HepG2 (cell line): Measurements from ENCODE around the gene BIRC6. TPM values are rescaled to one million over a fixed set of nuclear protein-coding genes. Genes with fewer than 3 reads are reported as not detected.
A peak's percentile ranks its signal among the peaks of the same experiment; 100 is the strongest.

Experiments used
- ASH2L ChIP-seq: fragments of 300-600, 200-600 bp; sonication (generic); IDR thresholded peaks from 2 replicates; pipeline ENCODE4 v1.7.0; 2017; ENCODE audit warnings: low read depth, mild to moderate bottlenecking, moderate library complexity, mixed read lengths, low read length; ENCODE audit not compliant: insufficient read length
- CERS6 ChIP-seq: sonication (generic); formaldehyde crosslinking; IDR thresholded peaks from 2 replicates; pipeline ENCODE4 v1.5.0; 2020; ENCODE audit warnings: missing genetic modification reagents
- IRF2 ChIP-seq: IDR thresholded peaks from 2 replicates; pipeline ENCODE4 v1.6.1; 2018; ENCODE audit warnings: missing genetic modification reagents, missing compliant biosample characterization
- KAT7 ChIP-seq: IDR thresholded peaks from 2 replicates; pipeline ENCODE4 v1.6.1; 2018; ENCODE audit warnings: borderline replicate concordance, missing compliant biosample characterization
- MXD4 ChIP-seq: IDR thresholded peaks from 2 replicates; pipeline ENCODE4 v1.6.1; 2016; ENCODE audit warnings: mild to moderate bottlenecking, missing biosample characterization, missing genetic modification reagents
- PAWR ChIP-seq: sonication (generic); formaldehyde crosslinking; IDR thresholded peaks from 2 replicates; pipeline ENCODE4 v1.4.0; 2020; ENCODE audit warnings: missing genetic modification reagents, mild to moderate bottlenecking, borderline replicate concordance
- PHF21A ChIP-seq: sonication (generic); formaldehyde crosslinking; IDR thresholded peaks from 2 replicates; pipeline ENCODE4 v1.5.0; 2020; ENCODE audit warnings: mild to moderate bottlenecking, missing genetic modification reagents
- RAD51 ChIP-seq: fragments of 450-650 bp; IDR thresholded peaks from 2 replicates; pipeline ENCODE4 v1.6.1; 2016; ENCODE audit warnings: borderline replicate concordance
- REXO4 ChIP-seq: sonication (generic); formaldehyde crosslinking; IDR thresholded peaks from 2 replicates; pipeline ENCODE4 v1.8.0; 2022; ENCODE audit warnings: missing genetic modification reagents, mild to moderate bottlenecking, borderline replicate concordance
- RFX1 ChIP-seq: fragments of 450-650 bp; IDR thresholded peaks from 2 replicates; pipeline ENCODE4 v1.6.1; 2017
- RFXANK ChIP-seq: IDR thresholded peaks from 2 replicates; pipeline ENCODE4 v1.6.1; 2016
- RXRA ChIP-seq: sonication (generic); formaldehyde crosslinking; IDR thresholded peaks from 2 replicates; pipeline ENCODE4 v1.5.1; 2020; ENCODE audit warnings: missing genetic modification reagents
- SMC3 ChIP-seq: IDR thresholded peaks from 2 replicates; pipeline ENCODE4 v1.6.1; 2011; ENCODE audit warnings: low read length, improper control_type of control experiment
- SMYD3 ChIP-seq: sonication (generic); formaldehyde crosslinking; IDR thresholded peaks from 2 replicates; pipeline ENCODE4 v1.8.1; 2023; ENCODE audit warnings: mild to moderate bottlenecking, missing genetic modification reagents
- TEAD2 ChIP-seq: sonication (generic); formaldehyde crosslinking; IDR thresholded peaks from 2 replicates; pipeline ENCODE4 v1.9.0; 2021; ENCODE audit warnings: missing genetic modification reagents
- TRAFD1 ChIP-seq: sonication (generic); formaldehyde crosslinking; IDR thresholded peaks from 2 replicates; pipeline ENCODE4 v1.5.1; 2020; ENCODE audit warnings: missing genetic modification reagents, mild to moderate bottlenecking, borderline replicate concordance
- ZC3H13 ChIP-seq: sonication (generic); formaldehyde crosslinking; IDR thresholded peaks from 2 replicates; pipeline ENCODE4 v1.8.1; 2023; ENCODE audit warnings: mild to moderate bottlenecking, missing genetic modification reagents, moderate library complexity
- ZMYM2 ChIP-seq: sonication (generic); formaldehyde crosslinking; IDR thresholded peaks from 2 replicates; pipeline ENCODE4 v1.8.0; 2022; ENCODE audit warnings: mild to moderate bottlenecking, missing genetic modification reagents
- ZNF337 ChIP-seq: sonication (generic); formaldehyde crosslinking; IDR thresholded peaks from 2 replicates; pipeline ENCODE4 v1.5.1; 2020; ENCODE audit warnings: missing genetic modification reagents, low read depth, mild to moderate bottlenecking, borderline replicate concordance
- ZSCAN29 ChIP-seq: sonication (generic); formaldehyde crosslinking; conservative IDR thresholded peaks from 2 replicates; pipeline ENCODE4 v1.4.0; 2020; ENCODE audit warnings: mild to moderate bottlenecking, missing genetic modification reagents
- polyA plus RNA-seq, 8 experiments: library from polyadenylated mRNA; depleted of rRNA in 3 of 8; stranded (reverse) in 7 of 8; unstranded in 1 of 8; fragments of >200 nt; fragmentation: Illumina TruSeq in 4 of 8; extraction: Trizol in 4 of 8; gene quantifications; 2 replicates each; pipeline versions ENCODE4 v1.2.1 to v1.2.3, GENCODE V29; 2011 to 2016; ENCODE audit warnings: low read depth in 4 of 8, missing spikeins in 1 of 8, mixed read lengths in 1 of 8; ENCODE audit not compliant: insufficient read depth in 1 of 8
- total RNA-seq, 5 experiments: library from RNA; depleted of rRNA; stranded (reverse); fragments of >200 nt; fragmentation: Illumina TruSeq; extraction: Trizol; gene quantifications; 2 replicates each; pipeline ENCODE4 v1.2.3, GENCODE V29; 2016; ENCODE audit warnings: low read depth in 1 of 5
- TF ChIP-seq, protein P1 (sequence below): sonication (generic); formaldehyde crosslinking; IDR thresholded peaks from 2 replicates; pipeline ENCODE4 v1.5.1; 2020; ENCODE audit warnings: missing genetic modification reagents, mild to moderate bottlenecking, borderline replicate concordance
- TF ChIP-seq, protein P2 (sequence below): sonication (generic); formaldehyde crosslinking; IDR thresholded peaks from 2 replicates; pipeline ENCODE4 v1.4.0; 2020; ENCODE audit warnings: mild to moderate bottlenecking, missing genetic modification reagents
- TF ChIP-seq, protein P3 (sequence below): sonication (generic); IDR thresholded peaks from 2 replicates; pipeline ENCODE4 v1.6.1; 2016; ENCODE audit warnings: low read depth, borderline replicate concordance

BIRC6 gene
- total and polyA plus RNA-seq, 2 of the 13 experiments (the other 11 are each of a cell fraction or from before 2014, with no cell fraction given) = 65.6 to 120 TPM

GRCh38 chr2:32356681-32357317 lies at the start of gene BIRC6 (continued):
- no peak; the same call in 1 of the 2 replicates for TF ChIP-seq TRAFD1 (CRISPR knock-in tag)
- TF ChIP-seq PAWR (CRISPR knock-in tag) = no peak
- TF ChIP-seq SMYD3 (CRISPR knock-in tag) = 0 out of 2 replicates have a peak, but pooled peaks have one; percentile 30
- TF ChIP-seq RFXANK (CRISPR knock-in tag) = 0 out of 2 replicates have a peak, but pooled peaks have one; percentile 48
- peak; percentile 95 for TF ChIP-seq MXD4 (CRISPR knock-in tag)
- peak; percentile 94 for TF ChIP-seq IRF2 (CRISPR knock-in tag)
- TF ChIP-seq ASH2L = peak; percentile 96
- TF ChIP-seq SMC3 = no peak
- no peak; the same call in 1 of the 2 replicates for TF ChIP-seq KAT7 (CRISPR knock-in tag)
- TF ChIP-seq REXO4 (CRISPR knock-in tag) = no peak
- TF ChIP-seq, protein P1, sequence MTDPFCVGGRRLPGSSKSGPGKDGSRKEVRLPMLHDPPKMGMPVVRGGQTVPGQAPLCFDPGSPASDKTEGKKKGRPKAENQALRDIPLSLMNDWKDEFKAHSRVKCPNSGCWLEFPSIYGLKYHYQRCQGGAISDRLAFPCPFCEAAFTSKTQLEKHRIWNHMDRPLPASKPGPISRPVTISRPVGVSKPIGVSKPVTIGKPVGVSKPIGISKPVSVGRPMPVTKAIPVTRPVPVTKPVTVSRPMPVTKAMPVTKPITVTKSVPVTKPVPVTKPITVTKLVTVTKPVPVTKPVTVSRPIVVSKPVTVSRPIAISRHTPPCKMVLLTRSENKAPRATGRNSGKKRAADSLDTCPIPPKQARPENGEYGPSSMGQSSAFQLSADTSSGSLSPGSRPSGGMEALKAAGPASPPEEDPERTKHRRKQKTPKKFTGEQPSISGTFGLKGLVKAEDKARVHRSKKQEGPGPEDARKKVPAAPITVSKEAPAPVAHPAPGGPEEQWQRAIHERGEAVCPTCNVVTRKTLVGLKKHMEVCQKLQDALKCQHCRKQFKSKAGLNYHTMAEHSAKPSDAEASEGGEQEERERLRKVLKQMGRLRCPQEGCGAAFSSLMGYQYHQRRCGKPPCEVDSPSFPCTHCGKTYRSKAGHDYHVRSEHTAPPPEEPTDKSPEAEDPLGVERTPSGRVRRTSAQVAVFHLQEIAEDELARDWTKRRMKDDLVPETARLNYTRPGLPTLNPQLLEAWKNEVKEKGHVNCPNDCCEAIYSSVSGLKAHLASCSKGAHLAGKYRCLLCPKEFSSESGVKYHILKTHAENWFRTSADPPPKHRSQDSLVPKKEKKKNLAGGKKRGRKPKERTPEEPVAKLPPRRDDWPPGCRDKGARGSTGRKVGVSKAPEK (CRISPR knock-in tag) = 0 out of 2 replicates have a peak, but pooled peaks have one; percentile 93
- peak; percentile 91 for TF ChIP-seq ZSCAN29
- TF ChIP-seq ZMYM2 (CRISPR knock-in tag) = peak; percentile 76
- TF ChIP-seq ZC3H13 = peak; percentile 91
- TF ChIP-seq RXRA (CRISPR knock-in tag) = peak; percentile 87
- TF ChIP-seq, protein P2, sequence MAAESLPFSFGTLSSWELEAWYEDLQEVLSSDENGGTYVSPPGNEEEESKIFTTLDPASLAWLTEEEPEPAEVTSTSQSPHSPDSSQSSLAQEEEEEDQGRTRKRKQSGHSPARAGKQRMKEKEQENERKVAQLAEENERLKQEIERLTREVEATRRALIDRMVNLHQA (CRISPR knock-in tag) = no peak
- TF ChIP-seq RFX1 = no peak
- no peak for TF ChIP-seq CERS6 (CRISPR knock-in tag)
- TF ChIP-seq TEAD2 (CRISPR knock-in tag) = no peak
- no peak for TF ChIP-seq RAD51
- TF ChIP-seq, protein P3, sequence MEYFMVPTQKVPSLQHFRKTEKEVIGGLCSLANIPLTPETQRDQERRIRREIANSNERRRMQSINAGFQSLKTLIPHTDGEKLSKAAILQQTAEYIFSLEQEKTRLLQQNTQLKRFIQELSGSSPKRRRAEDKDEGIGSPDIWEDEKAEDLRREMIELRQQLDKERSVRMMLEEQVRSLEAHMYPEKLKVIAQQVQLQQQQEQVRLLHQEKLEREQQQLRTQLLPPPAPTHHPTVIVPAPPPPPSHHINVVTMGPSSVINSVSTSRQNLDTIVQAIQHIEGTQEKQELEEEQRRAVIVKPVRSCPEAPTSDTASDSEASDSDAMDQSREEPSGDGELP = peak; percentile 86
- TF ChIP-seq PHF21A (CRISPR knock-in tag) = peak; percentile 84
- no peak; the same call in 1 of the 2 replicates for TF ChIP-seq ZNF337 (CRISPR knock-in tag)
